Brain microvascular endothelial cell (primary cell): ENCODE results near the gene UBE2K.
"Not testable (repeated sequence)": the region's sequence is repeated elsewhere in the genome, so short reads cannot be mapped to it uniquely, and the experiment has no call there.

Experiments
- DNase-seq: peaks from one replicate; pipeline ENCODE4 v3.0.0-alpha.2; 2020
- H3K27ac ChIP-seq: fragments of 250-450 bp; sonication (Bioruptor Pico); 2 replicates; pipeline ENCODE4 v1.5.1; 2020; ENCODE audit warnings: mild to moderate bottlenecking, moderate library complexity
- H3K27me3 ChIP-seq: fragments of 250-450 bp; sonication (Bioruptor Pico); replicated peaks from 2 replicates; pipeline ENCODE4 v1.5.1; 2020; ENCODE audit warnings: mild to moderate bottlenecking
- H3K36me3 ChIP-seq: fragments of 250-450 bp; sonication (Bioruptor Pico); replicated peaks from 2 replicates; pipeline ENCODE4 v1.5.1; 2020; ENCODE audit warnings: mild to moderate bottlenecking
- H3K4me3 ChIP-seq: 2 replicates; pipeline ENCODE4 v1.5.1; 2011; ENCODE audit warnings: low read depth, mild to moderate bottlenecking, control low read depth, low read length, moderate library complexity
- CTCF ChIP-seq: IDR thresholded peaks from 2 replicates; pipeline ENCODE4 v1.5.1; 2011; ENCODE audit warnings: low read depth, mild to moderate bottlenecking, moderate library complexity, low read length, control low read depth, inconsistent platforms; ENCODE audit errors: missing control alignments
- in situ Hi-C: cut with HindIII; loops from 2 replicates; pipeline ENCODE4 v1.10.0; 2017; ENCODE audit warnings: low sequenced_read_pairs, low pct_ligation_motif_present

The UBE2K gene

GRCh38 chr4:39662683-39663082 is 35.3 kb upstream of the UBE2K start:
- Histone ChIP-seq H3K4me3 (no peak overlapping the region), H3K27me3 (no peaks in the 10 kb centered on the region), H3K27ac (no peak overlapping the region), H3K36me3 (no peaks in the 10 kb centered on the region)
- in situ Hi-C loops = no loop called here
- no peak for DNase-seq
- no peak for TF ChIP-seq CTCF

- no peaks in the 10 kb centered on the region for H3K36me3 ChIP-seq
- DNase-seq = peak; percentile 28
- no peak overlapping the region for H3K4me3 ChIP-seq
- peak overlapping the region; percentile 8 for H3K27ac ChIP-seq
- in situ Hi-C loops = no loop called here
- H3K27me3 ChIP-seq = no peaks in the 10 kb centered on the region
- no peak for TF ChIP-seq CTCF
Observed at GRCh38 chr4:39664828-39665731, 32.9 kb upstream of the UBE2K start.

DNA sequence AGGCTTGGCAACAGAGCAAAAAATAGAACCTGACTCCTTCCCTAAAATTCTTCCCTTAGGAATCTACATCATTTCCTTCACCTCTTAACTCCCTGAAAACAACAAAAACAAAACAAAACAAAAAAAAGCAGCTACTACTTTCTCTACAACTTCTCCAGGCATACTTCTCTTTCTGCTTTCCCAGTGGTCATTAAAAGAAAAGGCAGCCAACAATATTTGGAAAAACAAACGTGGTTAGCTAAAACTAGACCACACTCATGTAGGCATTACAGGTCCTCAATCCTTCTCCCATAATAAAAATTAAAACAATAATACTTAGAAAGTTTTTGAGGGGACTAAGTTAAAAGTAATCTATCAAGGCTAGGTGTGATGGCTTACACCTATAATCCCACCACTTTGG is 30.2 kb upstream of the UBE2K start:
- no peak for DNase-seq
- in situ Hi-C loops = no loop called here
- Histone ChIP-seq H3K4me3 (no peak overlapping the region), H3K27ac (no peak overlapping the region), H3K27me3 (no peaks in the 10 kb centered on the region), H3K36me3 (no peaks in the 10 kb centered on the region)
- no peak for TF ChIP-seq CTCF

GRCh38 chr4:39668887-39669286 is 29.0 kb upstream of the UBE2K start:
- DNase-seq = no peak
- H3K4me3 ChIP-seq = no peak overlapping the region
- H3K27me3 ChIP-seq = no peaks in the 10 kb centered on the region
- no peak for TF ChIP-seq CTCF
- in situ Hi-C loops = no loop called here
- H3K36me3 ChIP-seq = no peaks in the 10 kb centered on the region
- no peak overlapping the region for H3K27ac ChIP-seq

GRCh38 chr4:39670296-39670695 is 27.6 kb upstream of the UBE2K start:
- H3K27ac ChIP-seq, in situ Hi-C loops, H3K36me3 ChIP-seq, H3K27me3 ChIP-seq, DNase-seq, H3K4me3 ChIP-seq: not testable (repeated sequence)

- H3K27me3 ChIP-seq, H3K4me3 ChIP-seq, DNase-seq, H3K36me3 ChIP-seq, H3K27ac ChIP-seq, in situ Hi-C loops: not testable (repeated sequence)
Observed at GRCh38 chr4:39675681-39676080, 22.3 kb upstream of the UBE2K start.

DNA sequence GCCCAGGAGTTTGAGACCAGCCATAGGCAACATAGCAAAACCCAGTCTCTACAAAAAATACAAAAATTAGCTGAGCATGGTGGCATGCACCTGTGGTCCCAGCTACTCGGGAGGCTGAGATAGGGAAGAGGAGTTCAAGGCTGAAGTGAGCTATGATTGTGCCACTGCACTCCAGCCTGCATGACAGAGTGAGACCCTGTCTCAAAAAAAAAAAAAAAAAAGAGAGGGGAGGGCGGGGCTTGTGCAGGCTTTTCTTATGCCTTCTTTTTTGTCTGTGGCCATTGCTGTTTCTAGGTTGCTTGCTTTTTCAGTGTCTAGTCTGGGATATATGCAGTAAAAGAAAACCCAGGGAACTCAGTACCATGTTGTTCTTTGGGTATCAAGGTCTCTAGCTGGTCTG is 16.9 kb upstream of the UBE2K start:
- DNase-seq, H3K27me3 ChIP-seq, H3K36me3 ChIP-seq, H3K4me3 ChIP-seq, H3K27ac ChIP-seq, in situ Hi-C loops: not testable (repeated sequence)
